ENCODE data around the gene MIX23. TPM values are rescaled to one million over a fixed set of nuclear protein-coding genes. Genes with fewer than 3 reads are reported as not detected.

The MIX23 gene
- total and polyA plus RNA-seq, 11 donors: 15.1 to 73.8 (median 28.5) TPM

DNA sequence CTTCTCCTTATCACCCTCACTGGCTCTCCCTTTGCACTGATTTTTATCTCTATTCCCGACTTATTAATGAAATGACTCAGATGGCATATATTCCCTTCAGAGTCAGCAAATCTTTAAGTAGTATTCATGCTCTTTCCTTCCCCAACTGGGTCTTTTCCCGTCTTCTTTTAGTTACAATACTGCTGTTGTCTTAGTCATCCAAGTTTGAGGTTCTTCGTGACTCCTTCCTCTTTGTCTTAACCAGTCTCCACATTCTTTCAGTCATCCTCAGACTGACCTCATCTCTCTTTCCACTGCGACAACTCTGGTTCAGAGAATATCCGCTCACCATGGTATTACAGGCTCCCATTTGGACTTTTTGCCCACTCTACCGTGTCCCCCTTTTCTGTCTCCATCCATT lies 20.5 kb upstream of the MIX23 start:
- Histone ChIP-seq H3K9me3 (no peaks in the 10 kb centered on the region), H3K36me3 (peaks cover 0 to 62% (median 54%) of the 10 kb centered on the region in 9 donors), H3K4me3 (no peak overlapping the region), H3K27me3 (no peaks in the 10 kb centered on the region), H3K4me1 (peaks cover 0 to 16% (median 0%) of the 10 kb centered on the region in 12 donors), H3K27ac (peak overlapping the region in 1 of 12 donors; percentile 58)
- ATAC-seq (no peak), DNase-seq (no peak)
- TF ChIP-seq, protein P1, sequence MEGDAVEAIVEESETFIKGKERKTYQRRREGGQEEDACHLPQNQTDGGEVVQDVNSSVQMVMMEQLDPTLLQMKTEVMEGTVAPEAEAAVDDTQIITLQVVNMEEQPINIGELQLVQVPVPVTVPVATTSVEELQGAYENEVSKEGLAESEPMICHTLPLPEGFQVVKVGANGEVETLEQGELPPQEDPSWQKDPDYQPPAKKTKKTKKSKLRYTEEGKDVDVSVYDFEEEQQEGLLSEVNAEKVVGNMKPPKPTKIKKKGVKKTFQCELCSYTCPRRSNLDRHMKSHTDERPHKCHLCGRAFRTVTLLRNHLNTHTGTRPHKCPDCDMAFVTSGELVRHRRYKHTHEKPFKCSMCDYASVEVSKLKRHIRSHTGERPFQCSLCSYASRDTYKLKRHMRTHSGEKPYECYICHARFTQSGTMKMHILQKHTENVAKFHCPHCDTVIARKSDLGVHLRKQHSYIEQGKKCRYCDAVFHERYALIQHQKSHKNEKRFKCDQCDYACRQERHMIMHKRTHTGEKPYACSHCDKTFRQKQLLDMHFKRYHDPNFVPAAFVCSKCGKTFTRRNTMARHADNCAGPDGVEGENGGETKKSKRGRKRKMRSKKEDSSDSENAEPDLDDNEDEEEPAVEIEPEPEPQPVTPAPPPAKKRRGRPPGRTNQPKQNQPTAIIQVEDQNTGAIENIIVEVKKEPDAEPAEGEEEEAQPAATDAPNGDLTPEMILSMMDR (IDR thresholded peaks at IDR 0.05): no peak
- no peak for TF ChIP-seq POLR2A (IDR thresholded peaks at IDR 0.05)
- WGBS, 4 donors: 85 to 90% (median 89%) methylated on average over 6 of the region's 6 CpGs
- intact Hi-C loops (cut with DNase I): no loop called here

DNA sequence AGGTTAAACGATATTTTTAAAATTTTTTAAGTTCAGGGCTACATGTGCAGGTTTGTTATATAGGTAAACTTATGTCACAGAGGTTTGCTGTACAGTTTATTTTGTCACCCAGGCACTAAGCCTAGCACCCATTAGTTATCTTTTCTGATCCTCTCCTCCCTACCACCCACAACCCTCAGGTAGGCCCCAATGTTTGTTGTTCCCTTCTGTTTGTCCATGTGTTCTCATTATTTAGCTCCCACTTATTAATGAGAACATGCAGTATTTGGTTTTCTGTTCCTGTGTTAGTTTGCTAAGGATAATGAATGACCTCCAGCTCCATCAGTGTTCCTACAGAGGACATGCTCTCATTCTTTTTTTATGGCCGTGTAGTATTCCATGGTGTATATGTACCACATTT lies 15.9 kb upstream of the MIX23 start:
- ATAC-seq (no peak), DNase-seq (no peak)
- intact Hi-C loops (cut with DNase I): loop anchor here in 1 of 10 donors (10.0 kb wide), 1 partner anchor 286 kb away; the partner anchor contains the start of gene PARP14
- no peak overlapping the region for H3K27ac ChIP-seq
- 93 to 98% (median 97%) methylated on average over 2 of the region's 2 CpGs for WGBS, 4 donors
- peaks cover 0 to 13% (median 0%) of the 10 kb centered on the region in 12 donors for H3K4me1 ChIP-seq
- peaks cover 0 to 16% (median 12%) of the 10 kb centered on the region in 9 donors for H3K36me3 ChIP-seq
- H3K9me3 ChIP-seq: no peaks in the 10 kb centered on the region
- no peaks in the 10 kb centered on the region for H3K27me3 ChIP-seq
- no peak for TF ChIP-seq POLR2A (IDR thresholded peaks at IDR 0.05)
- TF ChIP-seq, protein P1 (IDR thresholded peaks at IDR 0.05): no peak
- no peak overlapping the region for H3K4me3 ChIP-seq

DNA sequence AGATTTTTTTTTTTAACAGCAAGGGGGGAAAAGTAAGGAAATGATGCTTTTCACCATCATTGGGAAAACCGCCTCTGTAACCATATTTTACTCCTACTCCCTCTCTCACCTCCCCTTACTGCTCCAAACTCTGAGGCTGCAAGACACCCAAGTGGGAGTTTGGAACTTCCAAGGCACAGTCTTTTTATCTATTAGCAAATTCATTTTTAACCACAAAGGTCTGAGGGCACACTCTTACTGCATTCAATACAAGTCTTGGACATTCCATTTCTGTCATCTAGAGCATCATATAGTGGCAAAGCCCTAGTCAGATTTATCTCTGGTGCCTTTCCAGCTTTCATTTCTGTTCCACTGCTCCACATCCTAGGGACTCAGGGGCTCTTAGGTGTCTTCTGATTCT lies 14.2 kb upstream of the MIX23 start:
- intact Hi-C loops (cut with DNase I): loop anchor here in 1 of 10 donors (10.0 kb wide), 1 partner anchor 288 kb away; the partner anchor contains the start of gene PARP14
- Histone ChIP-seq H3K27me3 (no peaks in the 10 kb centered on the region), H3K27ac (no peak overlapping the region), H3K36me3 (peaks cover 0 to 4% (median 0%) of the 10 kb centered on the region in 9 donors), H3K4me1 (peaks cover 0 to 17% (median 7%) of the 10 kb centered on the region in 12 donors), H3K9me3 (no peaks in the 10 kb centered on the region), H3K4me3 (no peak overlapping the region)
- DNase-seq (no peak), ATAC-seq (no peak)
- TF ChIP-seq, protein P1 (IDR thresholded peaks at IDR 0.05): no peak
- no peak for TF ChIP-seq POLR2A (IDR thresholded peaks at IDR 0.05)
- 90 to 98% (median 94%) methylated on average over 1 of the region's 1 CpG for WGBS, 4 donors

DNA sequence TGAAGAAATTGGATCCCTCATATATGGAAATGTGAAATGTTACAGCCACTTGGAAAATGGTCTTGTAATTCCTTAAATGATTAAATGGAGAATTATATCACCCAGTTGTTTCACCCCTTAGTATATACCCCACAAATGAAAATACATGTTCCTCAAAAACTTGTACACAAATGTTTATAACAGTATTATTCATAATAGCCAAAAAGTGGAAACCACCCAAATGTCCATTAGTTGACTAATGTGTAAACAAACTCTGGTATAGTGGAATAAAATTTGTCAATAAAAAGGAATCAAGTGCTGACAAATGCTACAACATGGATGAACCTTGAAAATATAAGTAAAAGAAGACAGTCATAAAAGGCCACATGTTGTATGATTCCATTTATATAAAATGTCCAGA lies 13.5 kb upstream of the MIX23 start:
- no peak for TF ChIP-seq POLR2A (IDR thresholded peaks at IDR 0.05)
- TF ChIP-seq, protein P1 (IDR thresholded peaks at IDR 0.05): no peak
- Histone ChIP-seq H3K27ac (no peak overlapping the region), H3K36me3 (peaks cover 0 to 4% (median 0%) of the 10 kb centered on the region in 9 donors), H3K4me1 (peaks cover 0 to 24% (median 10%) of the 10 kb centered on the region in 12 donors), H3K9me3 (no peaks in the 10 kb centered on the region), H3K27me3 (no peaks in the 10 kb centered on the region), H3K4me3 (no peak overlapping the region)
- DNase-seq: no peak
- intact Hi-C loops (cut with DNase I): loop anchor here in 1 of 10 donors (10.0 kb wide), 1 partner anchor 288 kb away; the partner anchor contains the start of gene PARP14
- no peak for ATAC-seq
